GM12874 (cell line): ENCODE measurements around the gene OSBPL6.

Source experiments
- CTCF ChIP-seq: IDR thresholded peaks from 2 replicates; pipeline ENCODE4 v1.5.1; 2011; ENCODE audit warnings: low read depth, mild to moderate bottlenecking, control low read depth, low read length, moderate library complexity; ENCODE audit not compliant: insufficient read depth

Gene OSBPL6

GRCh38 chr2:178441426-178441825 is 247.1 kb downstream of the OSBPL6 start:
- no peak for TF ChIP-seq CTCF

- no peak for TF ChIP-seq CTCF
These were observed 254.8 kb downstream of the OSBPL6 start for GRCh38 chr2:178448968-178449661.

GRCh38 chr2:178449700-178450523 is 255.6 kb downstream of the OSBPL6 start:
- no peak for TF ChIP-seq CTCF

GRCh38 chr2:178450524-178450773 is 256.1 kb downstream of the OSBPL6 start:
- no peak for TF ChIP-seq CTCF

GRCh38 chr2:178450774-178451525 is 256.6 kb downstream of the OSBPL6 start, which contains the start of the genes PJVK and PRKRA:
TSS of gene PJVK (plus strand) at chr2:178451378. CDS start at chr2:178453410, 2,032 bp downstream.
TSS of gene PRKRA (minus strand) at chr2:178451175. CDS start at chr2:178451030, 145 bp downstream.
- TF ChIP-seq CTCF, result no peak

- TF ChIP-seq CTCF, result no peak
These were observed 258.0 kb downstream of the OSBPL6 start for GRCh38 chr2:178452334-178452733.
